Activated gamma-delta T cell treated with anti-CD3 and anti-CD28 coated beads, Interleukin-2, amount 50 U/mL, for 16 hours (primary cell): ENCODE results near the gene PAN2.
A peak's percentile ranks its signal among the peaks of the same experiment; 100 is the strongest.

Experiments
- DNase-seq: peaks from one replicate; pipeline ENCODE4 v3.0.0-alpha.2; 2020; ENCODE audit warnings: low read depth

Gene PAN2

GRCh38 chr12:56271031-56271430 is 62.8 kb downstream of the PAN2 start:
- DNase-seq: no peak

DNA sequence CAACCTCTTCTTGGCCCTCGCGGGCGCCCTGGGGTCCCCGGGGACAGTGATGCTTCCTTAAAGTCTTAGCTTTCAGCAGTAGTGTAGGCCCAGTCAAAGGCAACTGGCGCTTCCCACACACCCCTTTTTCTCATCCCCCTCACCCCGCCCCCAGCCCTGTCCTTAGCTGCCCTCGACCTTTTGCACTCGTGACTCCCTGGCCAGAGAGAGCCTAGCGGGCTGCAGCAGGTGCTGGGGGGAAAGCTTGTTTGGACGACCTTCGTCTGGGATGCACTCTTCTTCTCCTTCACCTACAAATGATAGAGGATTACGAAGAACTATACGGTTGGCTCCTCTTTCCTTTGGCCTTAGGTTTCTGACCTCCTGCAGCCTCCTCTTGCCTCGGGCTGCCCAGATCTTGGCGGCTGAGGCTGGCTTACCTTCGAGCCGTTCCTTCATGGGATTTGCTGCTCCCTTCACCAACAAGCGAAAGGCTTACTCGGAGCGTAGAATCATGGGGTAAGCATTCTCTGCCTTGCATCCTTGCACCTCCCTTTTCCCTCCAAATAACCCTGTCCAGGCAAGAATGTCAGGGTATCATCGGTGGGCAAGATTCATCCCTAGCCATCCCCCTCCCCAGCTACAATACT is 66.2 kb downstream of the PAN2 start:
- DNase-seq: no peak

DNA sequence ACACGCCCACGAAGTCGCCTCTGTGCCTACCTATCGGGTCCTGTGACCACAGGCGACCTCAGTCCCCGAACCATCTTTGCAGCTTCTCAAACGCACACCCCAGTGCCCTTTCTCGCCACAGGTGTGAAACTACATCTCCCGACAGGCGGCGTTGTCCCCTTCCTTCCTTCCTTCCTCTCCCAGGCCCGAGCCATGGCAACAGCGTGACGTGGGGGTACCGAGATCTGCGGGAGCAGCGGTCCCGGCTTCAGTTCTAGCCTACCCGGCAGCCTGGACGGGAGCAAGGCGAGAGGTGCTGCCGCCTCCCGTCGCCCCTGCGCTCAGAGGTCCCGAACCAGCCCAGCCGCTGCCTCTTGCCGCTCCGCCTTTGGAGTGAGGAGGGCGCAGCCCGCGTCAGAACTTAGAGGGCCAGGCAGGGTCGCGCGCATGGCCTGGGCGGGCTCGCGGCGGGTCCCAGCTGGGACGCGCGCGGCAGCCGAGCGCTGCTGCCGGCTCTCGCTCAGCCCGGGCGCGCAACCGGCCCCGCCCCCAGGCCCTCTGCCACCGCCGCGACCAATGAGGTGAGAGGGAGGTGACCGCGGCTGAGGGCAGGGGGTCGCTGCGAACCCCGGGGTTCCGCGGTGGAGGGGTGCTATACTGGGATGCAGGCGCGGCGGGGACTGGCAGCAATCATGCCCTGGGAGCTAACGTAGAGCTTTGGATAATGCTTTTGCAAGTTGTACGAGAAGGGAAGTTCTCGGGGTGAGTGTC is 66.9 kb downstream of the PAN2 start, which contains the start of gene COQ10A:
COQ10A (plus strand) TSS at position 250 of the 750 bp plus-strand sequence; CDS start at position 427, 177 bp downstream.
- DNase-seq: peak; percentile 82
